Effector CD4-positive, alpha-beta T cell (primary cell): Measurements from ENCODE around the gene LCN1.
"Not testable (repeated sequence)": the region's sequence is repeated elsewhere in the genome, so short reads cannot be mapped to it uniquely, and the experiment has no call there.

Experiments used
- DNase-seq: peaks from one replicate; pipeline ENCODE4 v3.0.0-alpha.2; 2020

LCN1 gene

GRCh38 chr9:135505406-135506187 is 15.6 kb upstream of the LCN1 start:
- no peak for DNase-seq

GRCh38 chr9:135506327-135507103 is 14.7 kb upstream of the LCN1 start:
- DNase-seq: no peak

GRCh38 chr9:135507104-135508035 is 13.9 kb upstream of the LCN1 start:
- no peak for DNase-seq

GRCh38 chr9:135508211-135508820 is 12.9 kb upstream of the LCN1 start:
- no peak for DNase-seq

- no peak for DNase-seq
Observed at GRCh38 chr9:135509458-135509857, 11.8 kb upstream of the LCN1 start.

GRCh38 chr9:135512241-135512603 is 9.0 kb upstream of the LCN1 start:
- no peak for DNase-seq

- DNase-seq: no peak
Observed at GRCh38 chr9:135512904-135513303, 8.3 kb upstream of the LCN1 start.

- no peak for DNase-seq
Observed at GRCh38 chr9:135513351-135513846, 7.8 kb upstream of the LCN1 start.

- DNase-seq: not testable (repeated sequence)
Observed at GRCh38 chr9:135513906-135514305, 7.3 kb upstream of the LCN1 start.

- no peak for DNase-seq
Observed at GRCh38 chr9:135514342-135515082, 6.7 kb upstream of the LCN1 start.

- DNase-seq: no peak
Observed at GRCh38 chr9:135515083-135515951, 5.9 kb upstream of the LCN1 start.

- no peak for DNase-seq
Observed at GRCh38 chr9:135516132-135516860, 4.9 kb upstream of the LCN1 start.

- DNase-seq: no peak
Observed at GRCh38 chr9:135517407-135517822, 3.8 kb upstream of the LCN1 start.

GRCh38 chr9:135519179-135519971 is 1.9 kb upstream of the LCN1 start:
- DNase-seq: no peak

- no peak for DNase-seq
Observed at GRCh38 chr9:135521608-135522095, 412 bp downstream of the LCN1 start.

GRCh38 chr9:135522137-135522877 is 1.1 kb downstream of the LCN1 start:
- no peak for DNase-seq

GRCh38 chr9:135522931-135523330 is 1.7 kb downstream of the LCN1 start:
- DNase-seq: no peak

GRCh38 chr9:135523521-135524129 is 2.4 kb downstream of the LCN1 start:
- no peak for DNase-seq
